ENCODE measurements around the gene KMT2E.
"Not testable (repeated sequence)": the region's sequence is repeated elsewhere in the genome, so short reads cannot be mapped to it uniquely, and the experiment has no call there.

Gene KMT2E

DNA sequence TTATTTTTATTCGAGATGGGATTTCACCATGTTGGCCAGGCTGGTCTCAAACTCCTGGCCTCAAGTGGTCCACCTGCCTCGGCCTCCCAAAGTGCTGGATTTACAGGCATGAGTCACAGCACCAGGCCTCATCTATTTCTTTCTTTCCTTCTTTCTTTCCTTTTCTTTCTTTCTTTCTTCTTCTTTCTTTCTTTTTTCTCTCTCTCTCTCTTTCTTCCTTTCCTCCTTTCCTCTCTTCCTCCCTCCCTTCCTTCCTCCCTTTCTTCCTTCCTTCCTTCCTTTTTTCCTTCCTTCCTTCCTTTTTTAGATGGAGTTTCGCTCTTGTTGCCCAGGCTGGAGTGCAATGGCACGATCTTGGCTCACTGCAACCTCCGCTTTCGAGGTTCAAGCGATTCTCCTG lies 36.9 kb downstream of the KMT2E start:
- not testable (repeated sequence) for H3K4ac ChIP-seq (ENCODE audit: low read depth in 1 of 2, low read length in 2 of 2); H2BK120ac ChIP-seq (ENCODE audit: low read depth, low read length); H3K27ac ChIP-seq (ENCODE audit: low read length, poor library complexity, severe bottlenecking); H3K9ac ChIP-seq (ENCODE audit: low read length); H3K4me2 ChIP-seq (ENCODE audit: low read length, poor library complexity, severe bottlenecking); H3K18ac ChIP-seq (ENCODE audit: low read depth in 1 of 2, low read length in 2 of 2); H3K4me3 ChIP-seq (ENCODE audit: insufficient read depth in 1 of 2, low read depth in 1 of 2, low read length in 2 of 2); H2AK5ac ChIP-seq (ENCODE audit: low read length, severe bottlenecking); H3K79me1 ChIP-seq (replicated peaks; ENCODE audit: low read length, poor library complexity, severe bottlenecking); H3K14ac ChIP-seq (ENCODE audit: low read length in 2 of 2); H2BK15ac ChIP-seq (ENCODE audit: low read depth, poor library complexity, severe bottlenecking); H2AFZ ChIP-seq (ENCODE audit: low read depth, low read length); H2BK5ac ChIP-seq (ENCODE audit: low read depth, low read length, poor library complexity, severe bottlenecking); H3K9me3 ChIP-seq (ENCODE audit: control insufficient read depth, low read length); H4K8ac ChIP-seq (ENCODE audit: low read length); H2BK12ac ChIP-seq (ENCODE audit: low read length in 2 of 2); H3K27me3 ChIP-seq (ENCODE audit: control insufficient read depth in 1 of 2, insufficient read depth in 1 of 2, low read length in 2 of 2); H3K23ac ChIP-seq (ENCODE audit: low read length in 2 of 2); H3K4me1 ChIP-seq (ENCODE audit: control insufficient read depth, insufficient read depth, low read depth, low read length); DNase-seq; H4K91ac ChIP-seq (ENCODE audit: low read length)
- peaks cover 17 to 83% of the 10 kb centered on the region in 2 experiments for H3K36me3 ChIP-seq (ENCODE audit: control insufficient read depth in 1 of 2, insufficient read depth in 2 of 2, low read depth in 1 of 2, low read length in 2 of 2)
- whole genome bisulfite sequencing = 98% methylated on average over 7 of the region's 7 CpGs

DNA sequence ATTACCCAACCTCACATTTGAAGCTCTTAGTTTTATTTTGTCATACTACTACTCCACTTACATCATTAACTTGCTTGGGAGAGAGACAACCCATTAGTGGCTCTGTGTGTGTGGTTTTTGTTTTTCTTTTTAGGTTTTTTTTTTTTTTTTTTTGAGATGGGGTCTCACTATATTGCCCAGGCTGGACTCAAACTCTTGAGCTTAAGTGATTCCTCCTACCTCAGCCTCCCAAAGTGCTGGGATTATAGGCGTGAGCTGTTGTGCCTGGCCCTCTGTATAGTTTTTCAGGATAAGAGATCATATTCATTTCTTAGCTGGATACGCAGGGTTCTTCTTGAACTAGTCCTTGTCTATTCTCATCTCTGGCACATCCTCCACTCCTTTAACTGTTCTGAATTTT lies 41.1 kb downstream of the KMT2E start:
- Histone ChIP-seq H2BK12ac (ENCODE audit: low read length in 2 of 2) (no peak overlapping the region), H3K4me2 (ENCODE audit: low read length, poor library complexity, severe bottlenecking) (no peak overlapping the region), H2BK15ac (ENCODE audit: low read depth, poor library complexity, severe bottlenecking) (no peak overlapping the region), H2BK5ac (ENCODE audit: low read depth, low read length, poor library complexity, severe bottlenecking) (no peak overlapping the region), H3K14ac (ENCODE audit: low read length in 2 of 2) (no peak overlapping the region), H3K27ac (ENCODE audit: low read length, poor library complexity, severe bottlenecking) (no peak overlapping the region), H4K91ac (ENCODE audit: low read length) (no peak overlapping the region), H4K8ac (ENCODE audit: low read length) (no peak overlapping the region), H2AK5ac (ENCODE audit: low read length, severe bottlenecking) (no peak overlapping the region), H2AFZ (ENCODE audit: low read depth, low read length) (no peak overlapping the region), H3K27me3 (ENCODE audit: control insufficient read depth in 1 of 2, insufficient read depth in 1 of 2, low read length in 2 of 2) (no peaks in the 10 kb centered on the region), H3K4me3 (ENCODE audit: insufficient read depth in 1 of 2, low read depth in 1 of 2, low read length in 2 of 2) (no peak overlapping the region), H3K23ac (ENCODE audit: low read length in 2 of 2) (no peak overlapping the region), H3K18ac (ENCODE audit: low read depth in 1 of 2, low read length in 2 of 2) (no peak overlapping the region), H3K36me3 (ENCODE audit: control insufficient read depth in 1 of 2, insufficient read depth in 2 of 2, low read depth in 1 of 2, low read length in 2 of 2) (peaks cover 11 to 79% of the 10 kb centered on the region in 2 experiments), H3K9ac (ENCODE audit: low read length) (no peak overlapping the region), H3K9me3 (ENCODE audit: control insufficient read depth, low read length) (no peaks in the 10 kb centered on the region), H3K79me1 (replicated peaks; ENCODE audit: low read length, poor library complexity, severe bottlenecking) (peaks cover 5% of the 10 kb centered on the region), H2BK120ac (ENCODE audit: low read depth, low read length) (no peak overlapping the region), H3K4me1 (ENCODE audit: control insufficient read depth, insufficient read depth, low read depth, low read length) (no peaks in the 10 kb centered on the region), H3K4ac (ENCODE audit: low read depth in 1 of 2, low read length in 2 of 2) (no peak overlapping the region)
- no peak for DNase-seq
- no CpG with 5 or more reads among the region's 2 CpGs for WGBS

DNA sequence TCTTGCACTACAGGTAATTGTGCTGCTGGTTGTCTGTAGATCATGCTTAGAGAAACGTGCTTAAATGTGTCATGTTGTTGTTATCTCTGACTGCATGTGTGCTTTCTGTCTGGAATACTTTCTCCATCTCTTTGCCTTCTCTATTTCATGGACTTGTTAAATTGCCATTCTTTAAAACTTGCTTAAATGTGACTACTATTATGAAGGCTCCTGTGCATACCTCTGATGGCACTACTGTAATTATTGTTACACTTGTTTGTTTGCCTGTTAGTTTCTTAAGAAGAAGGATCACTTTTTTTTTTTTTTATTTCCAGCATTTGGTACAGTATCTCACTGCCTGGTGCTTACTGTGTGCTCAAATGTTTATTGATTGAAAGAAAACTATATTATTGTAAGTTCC lies 41.6 kb downstream of the KMT2E start:
- Histone ChIP-seq H4K91ac (ENCODE audit: low read length) (no peak overlapping the region), H3K4me2 (ENCODE audit: low read length, poor library complexity, severe bottlenecking) (no peak overlapping the region), H2BK120ac (ENCODE audit: low read depth, low read length) (no peak overlapping the region), H3K4me1 (ENCODE audit: control insufficient read depth, insufficient read depth, low read depth, low read length) (no peaks in the 10 kb centered on the region), H3K9ac (ENCODE audit: low read length) (no peak overlapping the region), H3K4ac (ENCODE audit: low read depth in 1 of 2, low read length in 2 of 2) (no peak overlapping the region), H2AFZ (ENCODE audit: low read depth, low read length) (no peak overlapping the region), H3K14ac (ENCODE audit: low read length in 2 of 2) (no peak overlapping the region), H3K79me1 (replicated peaks; ENCODE audit: low read length, poor library complexity, severe bottlenecking) (peaks cover 5% of the 10 kb centered on the region), H3K27me3 (ENCODE audit: control insufficient read depth in 1 of 2, insufficient read depth in 1 of 2, low read length in 2 of 2) (no peaks in the 10 kb centered on the region), H4K8ac (ENCODE audit: low read length) (no peak overlapping the region), H2BK12ac (ENCODE audit: low read length in 2 of 2) (no peak overlapping the region), H3K4me3 (ENCODE audit: insufficient read depth in 1 of 2, low read depth in 1 of 2, low read length in 2 of 2) (no peak overlapping the region), H2BK15ac (ENCODE audit: low read depth, poor library complexity, severe bottlenecking) (no peak overlapping the region), H2BK5ac (ENCODE audit: low read depth, low read length, poor library complexity, severe bottlenecking) (no peak overlapping the region), H3K9me3 (ENCODE audit: control insufficient read depth, low read length) (no peaks in the 10 kb centered on the region), H2AK5ac (ENCODE audit: low read length, severe bottlenecking) (no peak overlapping the region), H3K23ac (ENCODE audit: low read length in 2 of 2) (no peak overlapping the region), H3K36me3 (ENCODE audit: control insufficient read depth in 1 of 2, insufficient read depth in 2 of 2, low read depth in 1 of 2, low read length in 2 of 2) (peaks cover 11 to 81% of the 10 kb centered on the region in 2 experiments), H3K18ac (ENCODE audit: low read depth in 1 of 2, low read length in 2 of 2) (no peak overlapping the region), H3K27ac (ENCODE audit: low read length, poor library complexity, severe bottlenecking) (no peak overlapping the region)
- WGBS = 100% methylated on average over 1 of the region's 1 CpG
- DNase-seq = no peak

DNA sequence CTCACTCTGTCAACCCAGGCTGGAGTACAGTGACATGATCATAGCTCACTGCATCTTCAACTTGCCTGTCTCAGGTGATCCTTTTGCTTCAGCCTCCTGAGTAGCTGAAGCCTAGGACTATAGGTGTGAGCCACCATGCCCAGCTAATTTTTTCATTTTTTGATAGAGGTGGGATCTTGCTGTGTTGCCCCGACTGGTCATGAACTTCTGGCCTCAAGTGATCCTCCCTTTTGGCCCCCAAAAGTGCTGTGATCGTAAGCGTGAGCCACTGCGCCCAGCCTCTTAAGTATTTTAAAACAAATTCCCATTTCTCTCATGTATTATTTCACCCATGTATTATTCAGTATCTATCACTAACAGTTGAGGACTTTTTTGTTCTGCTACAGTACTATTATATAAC lies 43.5 kb downstream of the KMT2E start:
- Histone ChIP-seq H2BK5ac (ENCODE audit: low read depth, low read length, poor library complexity, severe bottlenecking) (no peak overlapping the region), H2BK15ac (ENCODE audit: low read depth, poor library complexity, severe bottlenecking) (no peak overlapping the region), H3K14ac (ENCODE audit: low read length in 2 of 2) (no peak overlapping the region), H3K4me1 (ENCODE audit: control insufficient read depth, insufficient read depth, low read depth, low read length) (no peaks in the 10 kb centered on the region), H3K23ac (ENCODE audit: low read length in 2 of 2) (no peak overlapping the region), H4K91ac (ENCODE audit: low read length) (no peak overlapping the region), H3K4ac (ENCODE audit: low read depth in 1 of 2, low read length in 2 of 2) (no peak overlapping the region), H3K9me3 (ENCODE audit: control insufficient read depth, low read length) (no peaks in the 10 kb centered on the region), H2BK120ac (ENCODE audit: low read depth, low read length) (no peak overlapping the region), H3K27me3 (ENCODE audit: control insufficient read depth in 1 of 2, insufficient read depth in 1 of 2, low read length in 2 of 2) (no peaks in the 10 kb centered on the region), H3K27ac (ENCODE audit: low read length, poor library complexity, severe bottlenecking) (no peak overlapping the region), H3K9ac (ENCODE audit: low read length) (no peak overlapping the region), H4K8ac (ENCODE audit: low read length) (no peak overlapping the region), H3K36me3 (ENCODE audit: control insufficient read depth in 1 of 2, insufficient read depth in 2 of 2, low read depth in 1 of 2, low read length in 2 of 2) (peaks cover 5 to 85% of the 10 kb centered on the region in 2 experiments), H3K4me2 (ENCODE audit: low read length, poor library complexity, severe bottlenecking) (no peak overlapping the region), H3K4me3 (ENCODE audit: insufficient read depth in 1 of 2, low read depth in 1 of 2, low read length in 2 of 2) (no peak overlapping the region), H2BK12ac (ENCODE audit: low read length in 2 of 2) (no peak overlapping the region), H2AK5ac (ENCODE audit: low read length, severe bottlenecking) (no peak overlapping the region), H3K79me1 (replicated peaks; ENCODE audit: low read length, poor library complexity, severe bottlenecking) (peaks cover 1% of the 10 kb centered on the region), H2AFZ (ENCODE audit: low read depth, low read length) (no peak overlapping the region), H3K18ac (ENCODE audit: low read depth in 1 of 2, low read length in 2 of 2) (no peak overlapping the region)
- WGBS = 70% methylated on average over 2 of the region's 4 CpGs
- no peak for DNase-seq

Data from mesenchymal stem cell (in vitro differentiated cells and primary cell).